Neural progenitor cell (in vitro differentiated cells): ENCODE data around the gene TRIM3. TPM values are rescaled to one million over a fixed set of nuclear protein-coding genes. Genes with fewer than 3 reads are reported as not detected.

Experiments used
- DNase-seq: peaks from one replicate; pipeline ENCODE4 v3.0.0-alpha.2; 2016; ENCODE audit warnings: low spot score
- H2AFZ ChIP-seq: fragments of 200-600 bp; sonication (generic); replicated peaks from 2 replicates; pipeline ENCODE4 v1.6.1; 2016; ENCODE audit warnings: antibody characterized with exemption
- H3F3A ChIP-seq: fragments of 200-600 bp; sonication (generic); 2 replicates; pipeline ENCODE4 v1.6.1; 2016; ENCODE audit warnings: antibody characterized with exemption, low read depth
- H3K27ac ChIP-seq: fragments of 200-600 bp; sonication (generic); 2 replicates; pipeline ENCODE4 v1.5.1; 2016; ENCODE audit warnings: mild to moderate bottlenecking
- H3K27me3 ChIP-seq: fragments of 200-600 bp; sonication (generic); 2 replicates; pipeline ENCODE4 v1.6.1; 2016; ENCODE audit warnings: mild to moderate bottlenecking, moderate library complexity
- H3K36me3 ChIP-seq: fragments of 200-600 bp; sonication (generic); 2 replicates; pipeline ENCODE4 v1.5.1; 2016
- H3K4me1 ChIP-seq: fragments of 200-600 bp; sonication (generic); 2 replicates; pipeline ENCODE4 v1.6.1; 2016; ENCODE audit warnings: mixed run types
- H3K4me2 ChIP-seq: fragments of 200-600 bp; sonication (generic); 2 replicates; pipeline ENCODE4 v1.6.1; 2016
- H3K4me3 ChIP-seq: fragments of 200-600 bp; sonication (generic); 2 replicates; pipeline ENCODE4 v1.5.1; 2016
- H3K79me2 ChIP-seq: fragments of 200-600 bp; sonication (generic); 2 replicates; pipeline ENCODE4 v1.6.1; 2016; ENCODE audit warnings: low read depth
- H3K9ac ChIP-seq: fragments of 200-600 bp; sonication (generic); 2 replicates; pipeline ENCODE4 v1.6.1; 2016
- H3K9me3 ChIP-seq: fragments of 200-600 bp; sonication (generic); 2 replicates; pipeline ENCODE4 v1.5.1; 2016; ENCODE audit warnings: low read depth
- H4K20me1 ChIP-seq: fragments of 200-600 bp; sonication (generic); 2 replicates; pipeline ENCODE4 v1.6.1; 2016; ENCODE audit warnings: low read depth
- H3K27ac Mint-ChIP-seq: 3 replicates; pipeline ENCODE4 v1.8.0; 2021; ENCODE audit warnings: mixed read lengths
- H3K27me3 Mint-ChIP-seq: 2 replicates; pipeline ENCODE4 v1.8.0; 2022; ENCODE audit warnings: low read depth, mild to moderate bottlenecking, inconsistent platforms, moderate library complexity, mixed read lengths; ENCODE audit not compliant: insufficient read depth
- H3K36me3 Mint-ChIP-seq: 3 replicates; pipeline ENCODE4 v1.8.0; 2021; ENCODE audit warnings: mixed read lengths
- H3K4me1 Mint-ChIP-seq: 3 replicates; pipeline ENCODE4 v1.8.0; 2021; ENCODE audit warnings: mixed read lengths
- H3K4me3 Mint-ChIP-seq: 3 replicates; pipeline ENCODE4 v1.8.0; 2021; ENCODE audit warnings: mild to moderate bottlenecking, moderate library complexity, mixed read lengths
- H3K9me3 Mint-ChIP-seq: 3 replicates; pipeline ENCODE4 v1.8.0; 2020; ENCODE audit warnings: mixed read lengths
- EZH2 ChIP-seq: fragments of 200-600 bp; sonication (generic); IDR thresholded peaks from 2 replicates; pipeline ENCODE4 v1.6.1; 2017; ENCODE audit warnings: antibody characterized with exemption, mild to moderate bottlenecking, moderate library complexity
- EZH2phosphoT487 ChIP-seq: fragments of 200-600 bp; sonication (generic); IDR thresholded peaks from 2 replicates; pipeline ENCODE4 v1.6.1; 2017; ENCODE audit warnings: antibody characterized with exemption
- total RNA-seq: library from RNA; depleted of rRNA; stranded (reverse); fragments of >200 nt; gene quantifications from 2 replicates; pipeline ENCODE4 v1.2.3, GENCODE V29; 2015; ENCODE audit warnings: low replicate concordance
- TF ChIP-seq, protein P1 (sequence below): fragments of 200-600 bp; sonication (generic); IDR thresholded peaks from 2 replicates; pipeline ENCODE4 v1.5.1; 2017; ENCODE audit warnings: antibody characterized with exemption, mild to moderate bottlenecking

Gene TRIM3
- total RNA-seq, 1 donor from 2014 or later: 16.1 TPM

DNA sequence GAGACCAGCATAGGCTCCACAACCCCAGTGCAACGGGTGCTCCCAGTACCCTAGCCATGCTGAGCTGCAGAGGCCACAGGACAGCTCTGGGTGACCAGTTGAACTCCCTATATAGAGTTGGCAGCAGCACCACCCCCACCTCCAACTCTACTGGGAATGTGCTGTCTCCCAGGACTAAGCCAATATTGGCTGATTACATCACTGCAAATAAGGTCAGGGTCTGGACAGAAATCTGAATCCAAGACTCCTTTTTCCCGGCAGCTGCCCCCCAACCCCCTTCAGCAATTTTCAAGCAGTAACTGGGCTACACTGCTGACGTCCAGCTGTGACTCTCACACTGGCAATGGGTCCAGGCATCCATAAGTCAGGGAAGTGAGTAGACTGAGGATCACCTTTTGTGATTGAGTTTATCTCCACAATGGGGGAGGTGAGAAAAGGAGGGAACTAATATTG is 32.8 kb downstream of the TRIM3 start, which contains the start of gene HPX:
HPX (minus strand) TSS at position 82 of the 453 bp plus-strand sequence; CDS start at position 58, 24 bp downstream.
- no peak for DNase-seq
- Histone ChIP-seq H3F3A (no peaks in the 10 kb centered on the region), H3K9me3 (no peaks in the 10 kb centered on the region), H2AFZ (no peak within 1 kb of the TSS), H3K27me3 (no peaks in the 10 kb centered on the region), H3K4me3 (no peak within 1 kb of the TSS), H3K79me2 (no peaks in the 10 kb centered on the region), H3K4me2 (no peak within 1 kb of the TSS), H3K36me3 (no peaks in the 10 kb centered on the region), H3K9ac (no peak within 1 kb of the TSS), H3K27ac (no peak within 1 kb of the TSS), H4K20me1 (no peaks in the 10 kb centered on the region), H3K4me1 (no peaks in the 10 kb centered on the region)
- no peaks in the 10 kb centered on the region for H3K27me3 Mint-ChIP-seq
- no peaks in the 10 kb centered on the region for H3K4me1 Mint-ChIP-seq
- H3K9me3 Mint-ChIP-seq: no peaks in the 10 kb centered on the region
- H3K27ac Mint-ChIP-seq: no peak within 1 kb of the TSS
- H3K4me3 Mint-ChIP-seq: no peak within 1 kb of the TSS
- H3K36me3 Mint-ChIP-seq: no peaks in the 10 kb centered on the region
- TF ChIP-seq, protein P1, sequence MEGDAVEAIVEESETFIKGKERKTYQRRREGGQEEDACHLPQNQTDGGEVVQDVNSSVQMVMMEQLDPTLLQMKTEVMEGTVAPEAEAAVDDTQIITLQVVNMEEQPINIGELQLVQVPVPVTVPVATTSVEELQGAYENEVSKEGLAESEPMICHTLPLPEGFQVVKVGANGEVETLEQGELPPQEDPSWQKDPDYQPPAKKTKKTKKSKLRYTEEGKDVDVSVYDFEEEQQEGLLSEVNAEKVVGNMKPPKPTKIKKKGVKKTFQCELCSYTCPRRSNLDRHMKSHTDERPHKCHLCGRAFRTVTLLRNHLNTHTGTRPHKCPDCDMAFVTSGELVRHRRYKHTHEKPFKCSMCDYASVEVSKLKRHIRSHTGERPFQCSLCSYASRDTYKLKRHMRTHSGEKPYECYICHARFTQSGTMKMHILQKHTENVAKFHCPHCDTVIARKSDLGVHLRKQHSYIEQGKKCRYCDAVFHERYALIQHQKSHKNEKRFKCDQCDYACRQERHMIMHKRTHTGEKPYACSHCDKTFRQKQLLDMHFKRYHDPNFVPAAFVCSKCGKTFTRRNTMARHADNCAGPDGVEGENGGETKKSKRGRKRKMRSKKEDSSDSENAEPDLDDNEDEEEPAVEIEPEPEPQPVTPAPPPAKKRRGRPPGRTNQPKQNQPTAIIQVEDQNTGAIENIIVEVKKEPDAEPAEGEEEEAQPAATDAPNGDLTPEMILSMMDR: no peak
- TF ChIP-seq EZH2 (no peak), EZH2phosphoT487 (no peak)

DNA sequence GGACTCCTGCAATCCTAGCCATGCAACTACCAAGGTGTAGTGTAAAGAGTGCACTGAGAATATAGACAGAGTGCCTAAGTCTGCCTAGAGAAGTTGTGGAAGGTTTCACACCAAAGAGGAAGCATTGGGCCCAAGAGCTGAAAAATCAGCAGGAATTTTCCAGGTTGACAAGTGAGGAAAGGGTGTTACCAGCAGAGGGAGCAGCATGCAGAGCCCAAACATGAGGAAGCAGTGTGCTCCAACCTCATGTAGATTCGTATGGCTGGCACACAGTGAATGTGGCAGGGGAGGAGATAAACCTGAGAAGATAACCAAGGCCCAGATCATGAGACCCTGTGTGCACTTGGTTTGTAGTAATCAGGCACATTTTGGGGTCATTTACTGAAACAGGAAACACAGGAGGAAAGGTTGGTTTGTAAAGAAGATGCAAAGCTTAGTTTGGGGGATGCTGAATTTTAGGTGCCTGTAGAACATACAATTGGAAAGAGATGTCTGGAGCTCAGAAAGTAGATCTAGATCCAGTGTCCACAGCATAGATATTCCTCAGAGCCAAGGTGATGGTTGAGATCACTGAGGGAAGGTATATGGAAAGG is 34.7 kb downstream of the TRIM3 start:
- Histone ChIP-seq H3K4me3 (no peak overlapping the region), H3K79me2 (no peaks in the 10 kb centered on the region), H3K9me3 (no peaks in the 10 kb centered on the region), H3K27ac (no peak overlapping the region), H4K20me1 (no peaks in the 10 kb centered on the region), H3K36me3 (no peaks in the 10 kb centered on the region), H3K27me3 (no peaks in the 10 kb centered on the region), H3K9ac (no peak overlapping the region), H2AFZ (peak overlapping the region; percentile 63), H3K4me1 (no peaks in the 10 kb centered on the region), H3F3A (no peaks in the 10 kb centered on the region), H3K4me2 (no peak overlapping the region)
- H3K27ac Mint-ChIP-seq: no peak overlapping the region
- H3K9me3 Mint-ChIP-seq: no peaks in the 10 kb centered on the region
- H3K4me1 Mint-ChIP-seq: no peaks in the 10 kb centered on the region
- H3K27me3 Mint-ChIP-seq: no peaks in the 10 kb centered on the region
- TF ChIP-seq, protein P1: peak; percentile 77
- TF ChIP-seq EZH2phosphoT487: no peak
- H3K36me3 Mint-ChIP-seq: no peaks in the 10 kb centered on the region
- DNase-seq: peak; percentile 69
- no peak overlapping the region for H3K4me3 Mint-ChIP-seq

GRCh38 chr11:6437993-6438392 is 35.7 kb downstream of the TRIM3 start:
- H3K9me3 ChIP-seq: no peaks in the 10 kb centered on the region
- H3K36me3 ChIP-seq: no peaks in the 10 kb centered on the region
- H3K79me2 ChIP-seq: no peaks in the 10 kb centered on the region
- no peaks in the 10 kb centered on the region for H3F3A ChIP-seq
- no peak for DNase-seq
- no peak overlapping the region for H3K27ac Mint-ChIP-seq
- H3K4me3 Mint-ChIP-seq: no peak overlapping the region
- no peak overlapping the region for H3K4me3 ChIP-seq
- no peaks in the 10 kb centered on the region for H3K27me3 ChIP-seq
- no peaks in the 10 kb centered on the region for H3K4me1 ChIP-seq
- no peak overlapping the region for H3K9ac ChIP-seq
- no peaks in the 10 kb centered on the region for H3K9me3 Mint-ChIP-seq
- H4K20me1 ChIP-seq: no peaks in the 10 kb centered on the region
- no peaks in the 10 kb centered on the region for H3K36me3 Mint-ChIP-seq
- H3K4me2 ChIP-seq: no peak overlapping the region
- H3K27ac ChIP-seq: no peak overlapping the region
- no peak overlapping the region for H2AFZ ChIP-seq
- peaks cover 1% of the 10 kb centered on the region for H3K27me3 Mint-ChIP-seq
- TF ChIP-seq, protein P1: no peak
- TF ChIP-seq EZH2 (no peak), EZH2phosphoT487 (no peak)
- no peaks in the 10 kb centered on the region for H3K4me1 Mint-ChIP-seq
